ENCODE results near the gene NPS.

The NPS gene

GRCh38 chr10:127549009-127549408, at the start of gene NPS:
NPS (plus strand) TSS chr10:127549309; CDS start chr10:127549369, 60 bp downstream.
- no peak for DNase-seq (ENCODE audit: low spot score)

- DNase-seq (ENCODE audit: low spot score): no peak
These were observed 49.0 kb upstream of the NPS start for GRCh38 chr10:127500127-127500526.

GRCh38 chr10:127506094-127506493, 43.0 kb upstream of the NPS start:
- DNase-seq (ENCODE audit: low spot score): no peak

- DNase-seq (ENCODE audit: low spot score): no peak
These were observed 26.8 kb upstream of the NPS start for GRCh38 chr10:127522298-127522697.

GRCh38 chr10:127523476-127523875, 25.6 kb upstream of the NPS start:
- DNase-seq (ENCODE audit: low spot score): no peak

GRCh38 chr10:127524229-127524628, 24.9 kb upstream of the NPS start:
- no peak for DNase-seq (ENCODE audit: low spot score)

- DNase-seq (ENCODE audit: low spot score): no peak
These were observed 24.0 kb upstream of the NPS start for GRCh38 chr10:127524908-127525665.

- no peak for DNase-seq (ENCODE audit: low spot score)
These were observed 23.4 kb upstream of the NPS start for GRCh38 chr10:127525686-127526085.

- no peak for DNase-seq (ENCODE audit: low spot score)
These were observed 22.9 kb upstream of the NPS start for GRCh38 chr10:127526161-127526560.

GRCh38 chr10:127527320-127527719, 21.8 kb upstream of the NPS start:
- DNase-seq (ENCODE audit: low spot score): no peak

- DNase-seq (ENCODE audit: low spot score): no peak
These were observed 21.2 kb upstream of the NPS start for GRCh38 chr10:127527891-127528290.

- DNase-seq (ENCODE audit: low spot score): no peak
These were observed 16.9 kb upstream of the NPS start for GRCh38 chr10:127532193-127532592.

- DNase-seq (ENCODE audit: low spot score): no peak
These were observed 16.4 kb upstream of the NPS start for GRCh38 chr10:127532659-127533058.

GRCh38 chr10:127534074-127534473, 15.0 kb upstream of the NPS start:
- DNase-seq (ENCODE audit: low spot score): no peak

- no peak for DNase-seq (ENCODE audit: low spot score)
These were observed 14.6 kb upstream of the NPS start for GRCh38 chr10:127534496-127534895.

GRCh38 chr10:127535802-127536515, 13.2 kb upstream of the NPS start:
- DNase-seq (ENCODE audit: low spot score): no peak

GRCh38 chr10:127536972-127537760, 11.9 kb upstream of the NPS start:
- no peak for DNase-seq (ENCODE audit: low spot score)

GRCh38 chr10:127537924-127538323, 11.2 kb upstream of the NPS start:
- DNase-seq (ENCODE audit: low spot score): no peak

GRCh38 chr10:127548022-127548421, 1.1 kb upstream of the NPS start:
- no peak for DNase-seq (ENCODE audit: low spot score)

GRCh38 chr10:127550861-127551260, 1.8 kb downstream of the NPS start:
- DNase-seq (ENCODE audit: low spot score): no peak

- DNase-seq (ENCODE audit: low spot score): no peak
These were observed 3.3 kb downstream of the NPS start for GRCh38 chr10:127552446-127552845.

- DNase-seq (ENCODE audit: low spot score): no peak
These were observed 4.3 kb downstream of the NPS start for GRCh38 chr10:127553417-127553816.

GRCh38 chr10:127556916-127557315, 7.8 kb downstream of the NPS start:
- no peak for DNase-seq (ENCODE audit: low spot score)
